ENCODE results near the gene RER1. TPM values are rescaled to one million over a fixed set of nuclear protein-coding genes. Genes with fewer than 3 reads are reported as not detected.

The RER1 gene
- total RNA-seq, 1 experiment from 2014 or later, result 79.8 TPM

DNA sequence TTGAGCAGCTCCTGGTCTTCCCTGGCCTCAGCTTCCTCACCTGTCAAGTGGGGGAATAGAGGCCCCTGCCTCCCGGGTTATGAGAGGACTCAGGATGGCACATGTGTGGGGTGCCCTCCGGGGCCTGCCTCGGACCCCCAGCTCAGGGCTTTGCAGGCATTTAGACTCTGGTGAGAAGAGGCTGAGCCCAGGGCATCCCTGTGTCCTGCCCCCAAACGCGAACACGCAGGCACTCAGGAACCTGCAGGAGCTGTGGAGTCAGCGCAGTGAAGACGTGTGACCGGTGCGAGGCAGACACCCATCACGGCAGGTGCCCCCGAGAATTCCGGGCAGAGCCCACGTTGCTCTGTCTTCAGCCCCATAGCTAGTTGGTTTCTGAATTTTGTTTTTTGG, 26.2 kb downstream of the RER1 start:
- H3K4me1 Mint-ChIP-seq, result peaks cover 16% of the 10 kb centered on the region
- peaks cover 15% of the 10 kb centered on the region for H3K27me3 Mint-ChIP-seq (ENCODE audit: low read depth)
- H3K27ac Mint-ChIP-seq, result no peak overlapping the region
- no peaks in the 10 kb centered on the region for H3K36me3 Mint-ChIP-seq
- ChIA-PET CTCF (interaction anchor here (1.2 kb wide), 1 partner anchor 80 kb away, joined by 3 read pairs; no protein-coding TSS in a partner anchor), POLR2A (interaction anchor here (0.6 kb wide), 1 partner anchor 505 kb away, joined by 7 read pairs; no protein-coding TSS in a partner anchor)
- ATAC-seq, result no peak
- TF ChIP-seq, protein P1, sequence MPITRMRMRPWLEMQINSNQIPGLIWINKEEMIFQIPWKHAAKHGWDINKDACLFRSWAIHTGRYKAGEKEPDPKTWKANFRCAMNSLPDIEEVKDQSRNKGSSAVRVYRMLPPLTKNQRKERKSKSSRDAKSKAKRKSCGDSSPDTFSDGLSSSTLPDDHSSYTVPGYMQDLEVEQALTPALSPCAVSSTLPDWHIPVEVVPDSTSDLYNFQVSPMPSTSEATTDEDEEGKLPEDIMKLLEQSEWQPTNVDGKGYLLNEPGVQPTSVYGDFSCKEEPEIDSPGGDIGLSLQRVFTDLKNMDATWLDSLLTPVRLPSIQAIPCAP (CRISPR knock-in tag; IDR thresholded peaks at IDR 0.05), result no peak
- TF ChIP-seq, protein P2, sequence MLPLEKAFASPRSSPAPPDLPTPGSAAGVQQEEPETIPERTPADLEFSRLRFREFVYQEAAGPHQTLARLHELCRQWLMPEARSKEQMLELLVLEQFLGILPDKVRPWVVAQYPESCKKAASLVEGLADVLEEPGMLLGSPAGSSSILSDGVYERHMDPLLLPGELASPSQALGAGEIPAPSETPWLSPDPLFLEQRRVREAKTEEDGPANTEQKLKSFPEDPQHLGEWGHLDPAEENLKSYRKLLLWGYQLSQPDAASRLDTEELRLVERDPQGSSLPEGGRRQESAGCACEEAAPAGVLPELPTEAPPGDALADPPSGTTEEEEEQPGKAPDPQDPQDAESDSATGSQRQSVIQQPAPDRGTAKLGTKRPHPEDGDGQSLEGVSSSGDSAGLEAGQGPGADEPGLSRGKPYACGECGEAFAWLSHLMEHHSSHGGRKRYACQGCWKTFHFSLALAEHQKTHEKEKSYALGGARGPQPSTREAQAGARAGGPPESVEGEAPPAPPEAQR (CRISPR knock-in tag; IDR thresholded peaks at IDR 0.05), result no peak
- TF ChIP-seq ZBTB21 (CRISPR knock-in tag; IDR thresholded peaks at IDR 0.05; ENCODE audit: borderline replicate concordance), result no peak
- no peak for TF ChIP-seq MYBL2 (CRISPR knock-in tag; IDR thresholded peaks at IDR 0.05)
- TF ChIP-seq, protein P3, sequence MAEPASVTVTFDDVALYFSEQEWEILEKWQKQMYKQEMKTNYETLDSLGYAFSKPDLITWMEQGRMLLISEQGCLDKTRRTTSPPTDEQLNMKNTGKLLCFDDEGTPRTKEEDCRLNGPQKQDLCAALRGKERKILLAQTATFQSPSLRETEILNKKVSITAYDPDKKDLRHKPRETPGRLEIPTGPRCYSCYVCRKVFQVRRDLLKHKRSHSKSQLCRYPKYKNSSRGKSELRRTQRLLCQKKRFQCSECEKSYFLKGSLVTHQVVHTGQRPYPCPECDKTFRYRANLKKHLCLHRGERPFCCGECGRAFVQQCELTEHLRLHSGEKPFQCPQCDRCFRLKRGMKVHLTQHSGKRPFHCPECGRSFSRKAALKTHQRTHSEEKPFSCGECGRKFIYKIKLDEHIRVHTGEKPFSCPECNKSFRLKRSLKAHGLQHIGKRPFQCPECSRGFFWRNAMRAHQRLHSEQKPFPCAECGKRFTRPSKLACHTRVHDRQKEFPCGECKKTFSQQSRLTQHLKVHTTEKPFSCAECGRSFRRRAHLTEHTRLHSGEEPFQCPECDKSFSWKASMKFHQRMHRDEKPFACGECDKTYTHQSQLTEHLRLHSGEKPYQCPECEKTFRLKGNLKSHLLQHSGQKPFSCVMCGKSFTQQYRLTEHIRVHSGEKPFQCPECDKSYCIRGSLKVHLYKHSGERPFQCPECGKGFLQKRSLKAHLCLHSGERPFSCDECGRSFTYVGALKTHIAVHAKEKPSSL (CRISPR knock-in tag; conservative IDR thresholded peaks at IDR 0.05), result no peak
- TF ChIP-seq PRRX2 (CRISPR knock-in tag; IDR thresholded peaks at IDR 0.05), result no peak
- no peak for TF ChIP-seq SOX15 (CRISPR knock-in tag; IDR thresholded peaks at IDR 0.05)
- TF ChIP-seq ZNF396 (CRISPR knock-in tag; IDR thresholded peaks at IDR 0.05; ENCODE audit: borderline replicate concordance), result no peak
- TF ChIP-seq TEAD1 (CRISPR knock-in tag; IDR thresholded peaks at IDR 0.05), result no peak
- TF ChIP-seq, protein P4, sequence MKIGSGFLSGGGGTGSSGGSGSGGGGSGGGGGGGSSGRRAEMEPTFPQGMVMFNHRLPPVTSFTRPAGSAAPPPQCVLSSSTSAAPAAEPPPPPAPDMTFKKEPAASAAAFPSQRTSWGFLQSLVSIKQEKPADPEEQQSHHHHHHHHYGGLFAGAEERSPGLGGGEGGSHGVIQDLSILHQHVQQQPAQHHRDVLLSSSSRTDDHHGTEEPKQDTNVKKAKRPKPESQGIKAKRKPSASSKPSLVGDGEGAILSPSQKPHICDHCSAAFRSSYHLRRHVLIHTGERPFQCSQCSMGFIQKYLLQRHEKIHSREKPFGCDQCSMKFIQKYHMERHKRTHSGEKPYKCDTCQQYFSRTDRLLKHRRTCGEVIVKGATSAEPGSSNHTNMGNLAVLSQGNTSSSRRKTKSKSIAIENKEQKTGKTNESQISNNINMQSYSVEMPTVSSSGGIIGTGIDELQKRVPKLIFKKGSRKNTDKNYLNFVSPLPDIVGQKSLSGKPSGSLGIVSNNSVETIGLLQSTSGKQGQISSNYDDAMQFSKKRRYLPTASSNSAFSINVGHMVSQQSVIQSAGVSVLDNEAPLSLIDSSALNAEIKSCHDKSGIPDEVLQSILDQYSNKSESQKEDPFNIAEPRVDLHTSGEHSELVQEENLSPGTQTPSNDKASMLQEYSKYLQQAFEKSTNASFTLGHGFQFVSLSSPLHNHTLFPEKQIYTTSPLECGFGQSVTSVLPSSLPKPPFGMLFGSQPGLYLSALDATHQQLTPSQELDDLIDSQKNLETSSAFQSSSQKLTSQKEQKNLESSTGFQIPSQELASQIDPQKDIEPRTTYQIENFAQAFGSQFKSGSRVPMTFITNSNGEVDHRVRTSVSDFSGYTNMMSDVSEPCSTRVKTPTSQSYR (CRISPR knock-in tag; IDR thresholded peaks at IDR 0.05), result no peak
- TF ChIP-seq, protein P5, sequence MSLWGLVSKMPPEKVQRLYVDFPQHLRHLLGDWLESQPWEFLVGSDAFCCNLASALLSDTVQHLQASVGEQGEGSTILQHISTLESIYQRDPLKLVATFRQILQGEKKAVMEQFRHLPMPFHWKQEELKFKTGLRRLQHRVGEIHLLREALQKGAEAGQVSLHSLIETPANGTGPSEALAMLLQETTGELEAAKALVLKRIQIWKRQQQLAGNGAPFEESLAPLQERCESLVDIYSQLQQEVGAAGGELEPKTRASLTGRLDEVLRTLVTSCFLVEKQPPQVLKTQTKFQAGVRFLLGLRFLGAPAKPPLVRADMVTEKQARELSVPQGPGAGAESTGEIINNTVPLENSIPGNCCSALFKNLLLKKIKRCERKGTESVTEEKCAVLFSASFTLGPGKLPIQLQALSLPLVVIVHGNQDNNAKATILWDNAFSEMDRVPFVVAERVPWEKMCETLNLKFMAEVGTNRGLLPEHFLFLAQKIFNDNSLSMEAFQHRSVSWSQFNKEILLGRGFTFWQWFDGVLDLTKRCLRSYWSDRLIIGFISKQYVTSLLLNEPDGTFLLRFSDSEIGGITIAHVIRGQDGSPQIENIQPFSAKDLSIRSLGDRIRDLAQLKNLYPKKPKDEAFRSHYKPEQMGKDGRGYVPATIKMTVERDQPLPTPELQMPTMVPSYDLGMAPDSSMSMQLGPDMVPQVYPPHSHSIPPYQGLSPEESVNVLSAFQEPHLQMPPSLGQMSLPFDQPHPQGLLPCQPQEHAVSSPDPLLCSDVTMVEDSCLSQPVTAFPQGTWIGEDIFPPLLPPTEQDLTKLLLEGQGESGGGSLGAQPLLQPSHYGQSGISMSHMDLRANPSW (CRISPR knock-in tag; conservative IDR thresholded peaks at IDR 0.05; ENCODE audit: low read depth), result no peak
- TF ChIP-seq, protein P6, sequence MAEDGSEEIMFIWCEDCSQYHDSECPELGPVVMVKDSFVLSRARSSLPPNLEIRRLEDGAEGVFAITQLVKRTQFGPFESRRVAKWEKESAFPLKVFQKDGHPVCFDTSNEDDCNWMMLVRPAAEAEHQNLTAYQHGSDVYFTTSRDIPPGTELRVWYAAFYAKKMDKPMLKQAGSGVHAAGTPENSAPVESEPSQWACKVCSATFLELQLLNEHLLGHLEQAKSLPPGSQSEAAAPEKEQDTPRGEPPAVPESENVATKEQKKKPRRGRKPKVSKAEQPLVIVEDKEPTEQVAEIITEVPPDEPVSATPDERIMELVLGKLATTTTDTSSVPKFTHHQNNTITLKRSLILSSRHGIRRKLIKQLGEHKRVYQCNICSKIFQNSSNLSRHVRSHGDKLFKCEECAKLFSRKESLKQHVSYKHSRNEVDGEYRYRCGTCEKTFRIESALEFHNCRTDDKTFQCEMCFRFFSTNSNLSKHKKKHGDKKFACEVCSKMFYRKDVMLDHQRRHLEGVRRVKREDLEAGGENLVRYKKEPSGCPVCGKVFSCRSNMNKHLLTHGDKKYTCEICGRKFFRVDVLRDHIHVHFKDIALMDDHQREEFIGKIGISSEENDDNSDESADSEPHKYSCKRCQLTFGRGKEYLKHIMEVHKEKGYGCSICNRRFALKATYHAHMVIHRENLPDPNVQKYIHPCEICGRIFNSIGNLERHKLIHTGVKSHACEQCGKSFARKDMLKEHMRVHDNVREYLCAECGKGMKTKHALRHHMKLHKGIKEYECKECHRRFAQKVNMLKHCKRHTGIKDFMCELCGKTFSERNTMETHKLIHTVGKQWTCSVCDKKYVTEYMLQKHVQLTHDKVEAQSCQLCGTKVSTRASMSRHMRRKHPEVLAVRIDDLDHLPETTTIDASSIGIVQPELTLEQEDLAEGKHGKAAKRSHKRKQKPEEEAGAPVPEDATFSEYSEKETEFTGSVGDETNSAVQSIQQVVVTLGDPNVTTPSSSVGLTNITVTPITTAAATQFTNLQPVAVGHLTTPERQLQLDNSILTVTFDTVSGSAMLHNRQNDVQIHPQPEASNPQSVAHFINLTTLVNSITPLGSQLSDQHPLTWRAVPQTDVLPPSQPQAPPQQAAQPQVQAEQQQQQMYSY (CRISPR knock-in tag; IDR thresholded peaks at IDR 0.05), result no peak
- TF ChIP-seq, protein P7, sequence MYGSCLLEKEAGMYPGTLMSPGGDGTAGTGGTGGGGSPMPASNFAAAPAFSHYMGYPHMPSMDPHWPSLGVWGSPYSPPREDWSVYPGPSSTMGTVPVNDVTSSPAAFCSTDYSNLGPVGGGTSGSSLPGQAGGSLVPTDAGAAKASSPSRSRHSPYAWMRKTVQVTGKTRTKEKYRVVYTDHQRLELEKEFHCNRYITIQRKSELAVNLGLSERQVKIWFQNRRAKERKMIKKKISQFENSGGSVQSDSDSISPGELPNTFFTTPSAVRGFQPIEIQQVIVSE (CRISPR knock-in tag; IDR thresholded peaks at IDR 0.05; ENCODE audit: borderline replicate concordance), result no peak
- no peak for TF ChIP-seq ETV6 (CRISPR knock-in tag; IDR thresholded peaks at IDR 0.05)
- TF ChIP-seq, protein P8, sequence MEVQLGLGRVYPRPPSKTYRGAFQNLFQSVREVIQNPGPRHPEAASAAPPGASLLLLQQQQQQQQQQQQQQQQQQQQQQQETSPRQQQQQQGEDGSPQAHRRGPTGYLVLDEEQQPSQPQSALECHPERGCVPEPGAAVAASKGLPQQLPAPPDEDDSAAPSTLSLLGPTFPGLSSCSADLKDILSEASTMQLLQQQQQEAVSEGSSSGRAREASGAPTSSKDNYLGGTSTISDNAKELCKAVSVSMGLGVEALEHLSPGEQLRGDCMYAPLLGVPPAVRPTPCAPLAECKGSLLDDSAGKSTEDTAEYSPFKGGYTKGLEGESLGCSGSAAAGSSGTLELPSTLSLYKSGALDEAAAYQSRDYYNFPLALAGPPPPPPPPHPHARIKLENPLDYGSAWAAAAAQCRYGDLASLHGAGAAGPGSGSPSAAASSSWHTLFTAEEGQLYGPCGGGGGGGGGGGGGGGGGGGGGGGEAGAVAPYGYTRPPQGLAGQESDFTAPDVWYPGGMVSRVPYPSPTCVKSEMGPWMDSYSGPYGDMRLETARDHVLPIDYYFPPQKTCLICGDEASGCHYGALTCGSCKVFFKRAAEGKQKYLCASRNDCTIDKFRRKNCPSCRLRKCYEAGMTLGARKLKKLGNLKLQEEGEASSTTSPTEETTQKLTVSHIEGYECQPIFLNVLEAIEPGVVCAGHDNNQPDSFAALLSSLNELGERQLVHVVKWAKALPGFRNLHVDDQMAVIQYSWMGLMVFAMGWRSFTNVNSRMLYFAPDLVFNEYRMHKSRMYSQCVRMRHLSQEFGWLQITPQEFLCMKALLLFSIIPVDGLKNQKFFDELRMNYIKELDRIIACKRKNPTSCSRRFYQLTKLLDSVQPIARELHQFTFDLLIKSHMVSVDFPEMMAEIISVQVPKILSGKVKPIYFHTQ (CRISPR knock-in tag; IDR thresholded peaks at IDR 0.05), result no peak
- TF ChIP-seq, protein P9, sequence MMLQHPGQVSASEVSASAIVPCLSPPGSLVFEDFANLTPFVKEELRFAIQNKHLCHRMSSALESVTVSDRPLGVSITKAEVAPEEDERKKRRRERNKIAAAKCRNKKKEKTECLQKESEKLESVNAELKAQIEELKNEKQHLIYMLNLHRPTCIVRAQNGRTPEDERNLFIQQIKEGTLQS (CRISPR knock-in tag; conservative IDR thresholded peaks at IDR 0.05), result no peak
- TF ChIP-seq, protein P10, sequence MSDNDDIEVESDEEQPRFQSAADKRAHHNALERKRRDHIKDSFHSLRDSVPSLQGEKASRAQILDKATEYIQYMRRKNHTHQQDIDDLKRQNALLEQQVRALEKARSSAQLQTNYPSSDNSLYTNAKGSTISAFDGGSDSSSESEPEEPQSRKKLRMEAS (CRISPR knock-in tag; IDR thresholded peaks at IDR 0.05), result no peak
- no peak for TF ChIP-seq CREM (CRISPR knock-in tag; IDR thresholded peaks at IDR 0.05)
- no peak for TF ChIP-seq IRF2 (CRISPR knock-in tag; IDR thresholded peaks at IDR 0.05; ENCODE audit: borderline replicate concordance, low read depth)
- H3K4me3 Mint-ChIP-seq, result no peak overlapping the region
- H3K9me3 Mint-ChIP-seq, result peaks cover 7% of the 10 kb centered on the region
- no peak for DNase-seq (ENCODE audit: low spot score)

All from WTC11 (cell line).